ENCODE data around the gene SLC44A1.

The SLC44A1 gene

GRCh38 chr9:105341434-105342146 lies 97.1 kb downstream of the SLC44A1 start:
- DNase-seq, result no peak

- no peak for DNase-seq
These were observed 97.7 kb downstream of the SLC44A1 start for GRCh38 chr9:105342147-105342505.

GRCh38 chr9:105344283-105344682 lies 99.8 kb downstream of the SLC44A1 start:
- DNase-seq, result no peak

- no peak for DNase-seq
These were observed 101.2 kb downstream of the SLC44A1 start for GRCh38 chr9:105345626-105346025.

- no peak for DNase-seq
These were observed 101.8 kb downstream of the SLC44A1 start for GRCh38 chr9:105346273-105346672.

- DNase-seq, result no peak
These were observed 110.0 kb downstream of the SLC44A1 start for GRCh38 chr9:105354448-105354847.

- DNase-seq, result no peak
These were observed 111.3 kb downstream of the SLC44A1 start for GRCh38 chr9:105355781-105356180.

GRCh38 chr9:105357937-105358336 lies 113.5 kb downstream of the SLC44A1 start:
- no peak for DNase-seq

- peak; percentile 80 for DNase-seq
These were observed 115.4 kb downstream of the SLC44A1 start for GRCh38 chr9:105359892-105360291.

GRCh38 chr9:105360344-105360743 lies 115.9 kb downstream of the SLC44A1 start:
- no peak for DNase-seq

GRCh38 chr9:105361873-105362272 lies 117.4 kb downstream of the SLC44A1 start:
- no peak for DNase-seq

GRCh38 chr9:105362470-105362869 lies 118.0 kb downstream of the SLC44A1 start:
- DNase-seq, result no peak

- no peak for DNase-seq
These were observed 119.4 kb downstream of the SLC44A1 start for GRCh38 chr9:105363837-105364236.

- no peak for DNase-seq
These were observed 125.5 kb downstream of the SLC44A1 start for GRCh38 chr9:105369911-105370310.

- no peak for DNase-seq
These were observed 129.3 kb downstream of the SLC44A1 start for GRCh38 chr9:105373723-105374122.

GRCh38 chr9:105375323-105375722 lies 130.9 kb downstream of the SLC44A1 start:
- no peak for DNase-seq

GRCh38 chr9:105376893-105377292 lies 132.4 kb downstream of the SLC44A1 start:
- no peak for DNase-seq

GRCh38 chr9:105385381-105385985 lies 141.0 kb downstream of the SLC44A1 start:
- DNase-seq, result peak; percentile 52

GRCh38 chr9:105389796-105390195 lies 145.3 kb downstream of the SLC44A1 start:
- no peak for DNase-seq

- no peak for DNase-seq
These were observed 146.4 kb downstream of the SLC44A1 start for GRCh38 chr9:105390871-105391270.

GRCh38 chr9:105391288-105391687 lies 146.8 kb downstream of the SLC44A1 start:
- DNase-seq, result no peak

GRCh38 chr9:105392531-105392930 lies 148.1 kb downstream of the SLC44A1 start:
- DNase-seq, result no peak

GRCh38 chr9:105393576-105394344 lies 149.3 kb downstream of the SLC44A1 start:
- no peak for DNase-seq

- DNase-seq, result no peak
These were observed 152.0 kb downstream of the SLC44A1 start for GRCh38 chr9:105396441-105396840.

Data from activated CD4-positive, alpha-beta T cell treated with anti-CD3 and anti-CD28 coated beads, Interleukin-2, Interleukin-6, amounts not matched to agents 100 ng/mL and 50 ng/mL, durations not matched to agents 16 hours and 8 hours (primary cell).